ENCODE data around the gene ZNF600. TPM values are rescaled to one million over a fixed set of nuclear protein-coding genes. Genes with fewer than 3 reads are reported as not detected.
"Not testable (repeated sequence)": the region's sequence is repeated elsewhere in the genome, so short reads cannot be mapped to it uniquely, and the experiment has no call there.

ZNF600 gene
- total and polyA plus RNA-seq, 2 experiments from 2014 or later: 1.9 to 3.5 TPM

GRCh38 chr19:52749780-52750179, 36.8 kb downstream of the ZNF600 start:
- no peaks in the 10 kb centered on the region for H3F3A ChIP-seq (ENCODE audit: insufficient read depth)
- DNase-seq: no peak
- no peak overlapping the region for H3K27ac ChIP-seq
- H3K79me2 ChIP-seq (ENCODE audit: insufficient read depth): no peaks in the 10 kb centered on the region
- no peaks in the 10 kb centered on the region for H3K9me3 ChIP-seq (ENCODE audit: low read depth)
- H4K20me1 ChIP-seq (ENCODE audit: insufficient read depth): no peaks in the 10 kb centered on the region
- H2AFZ ChIP-seq: no peak overlapping the region
- H3K4me3 ChIP-seq: no peak overlapping the region
- H3K4me1 ChIP-seq (ENCODE audit: insufficient read depth): no peaks in the 10 kb centered on the region
- H3K27me3 ChIP-seq (replicated peaks; ENCODE audit: insufficient read depth): no peaks in the 10 kb centered on the region; the same call in 1 of the 2 replicates
- in situ Hi-C loops (cut with MboI): no loop called here
- TF ChIP-seq EZH2 (IDR thresholded peaks at IDR 0.05; ENCODE audit: insufficient read depth, poor library complexity, severe bottlenecking) (no peak), EZH2phosphoT487 (IDR thresholded peaks at IDR 0.05; ENCODE audit: insufficient read depth, low read depth) (no peak)
- no peaks in the 10 kb centered on the region for H3K9me2 ChIP-seq (ENCODE audit: insufficient read depth)
- no peaks in the 10 kb centered on the region for H3K36me3 ChIP-seq (ENCODE audit: low read depth)
- no peak overlapping the region for H3K4me2 ChIP-seq (ENCODE audit: unreplicated experiment)
- 59 to 64% methylated on average over 4 of the region's 4 CpGs for WGBS, 2 experiments (ENCODE audit: low coverage in 1 of 2, low lambda C conversion rate in 2 of 2, missing lambda C conversion rate in 2 of 2)
- no peak overlapping the region for H3K9ac ChIP-seq

GRCh38 chr19:52748336-52748950, 38.1 kb downstream of the ZNF600 start:
- peak overlapping the region; percentile 43 for H3K4me2 ChIP-seq (ENCODE audit: unreplicated experiment)
- WGBS, 2 experiments (ENCODE audit: low coverage in 1 of 2, low lambda C conversion rate in 2 of 2, missing lambda C conversion rate in 2 of 2): 10 to 13% methylated on average over 8 of the region's 8 CpGs
- H3K4me3 ChIP-seq: no peak overlapping the region
- no peaks in the 10 kb centered on the region; the same call in 1 of the 2 replicates for H3K27me3 ChIP-seq (replicated peaks; ENCODE audit: insufficient read depth)
- H3K9ac ChIP-seq: no peak overlapping the region
- no peaks in the 10 kb centered on the region for H3K36me3 ChIP-seq (ENCODE audit: low read depth)
- no peaks in the 10 kb centered on the region for H3K9me2 ChIP-seq (ENCODE audit: insufficient read depth)
- peak; percentile 69 for DNase-seq
- H3K27ac ChIP-seq: no peak overlapping the region
- TF ChIP-seq EZH2 (IDR thresholded peaks at IDR 0.05; ENCODE audit: insufficient read depth, poor library complexity, severe bottlenecking): no peak
- no peak for TF ChIP-seq EZH2phosphoT487 (IDR thresholded peaks at IDR 0.05; ENCODE audit: insufficient read depth, low read depth)
- in situ Hi-C loops (cut with MboI): no loop called here
- no peaks in the 10 kb centered on the region for H3K4me1 ChIP-seq (ENCODE audit: insufficient read depth)
- H4K20me1 ChIP-seq (ENCODE audit: insufficient read depth): no peaks in the 10 kb centered on the region
- H3K79me2 ChIP-seq (ENCODE audit: insufficient read depth): no peaks in the 10 kb centered on the region
- no peaks in the 10 kb centered on the region for H3K9me3 ChIP-seq (ENCODE audit: low read depth)
- peak overlapping the region; percentile 44; the same call in 1 of the 2 replicates for H2AFZ ChIP-seq
- H3F3A ChIP-seq (ENCODE audit: insufficient read depth): no peaks in the 10 kb centered on the region

GRCh38 chr19:52745919-52746318, 40.7 kb downstream of the ZNF600 start:
- H3K4me1 ChIP-seq (ENCODE audit: insufficient read depth); H3K4me3 ChIP-seq; H3K79me2 ChIP-seq (ENCODE audit: insufficient read depth); H2AFZ ChIP-seq; H3K9ac ChIP-seq; H3K36me3 ChIP-seq (ENCODE audit: low read depth); H3K4me2 ChIP-seq (ENCODE audit: unreplicated experiment); H3K27me3 ChIP-seq (replicated peaks; ENCODE audit: insufficient read depth); in situ Hi-C loops (cut with MboI); H3K9me3 ChIP-seq (ENCODE audit: low read depth); H4K20me1 ChIP-seq (ENCODE audit: insufficient read depth); H3K27ac ChIP-seq; H3K9me2 ChIP-seq (ENCODE audit: insufficient read depth); H3F3A ChIP-seq (ENCODE audit: insufficient read depth): not testable (repeated sequence)
- peak; percentile 28 for DNase-seq
- 46 to 48% methylated on average over 10 of the region's 10 CpGs for WGBS, 2 experiments (ENCODE audit: low coverage in 1 of 2, low lambda C conversion rate in 2 of 2, missing lambda C conversion rate in 2 of 2)

- Histone ChIP-seq H3K4me3 (no peak overlapping the region), H3K4me1 (ENCODE audit: insufficient read depth) (no peaks in the 10 kb centered on the region), H3K79me2 (ENCODE audit: insufficient read depth) (no peaks in the 10 kb centered on the region), H3K9me2 (ENCODE audit: insufficient read depth) (no peaks in the 10 kb centered on the region), H3K27me3 (replicated peaks; ENCODE audit: insufficient read depth) (no peaks in the 10 kb centered on the region), H4K20me1 (ENCODE audit: insufficient read depth) (no peaks in the 10 kb centered on the region), H2AFZ (no peak overlapping the region), H3K4me2 (ENCODE audit: unreplicated experiment) (no peak overlapping the region), H3F3A (ENCODE audit: insufficient read depth) (no peaks in the 10 kb centered on the region), H3K36me3 (ENCODE audit: low read depth) (no peaks in the 10 kb centered on the region), H3K9me3 (ENCODE audit: low read depth) (no peaks in the 10 kb centered on the region), H3K9ac (no peak overlapping the region), H3K27ac (no peak overlapping the region)
- TF ChIP-seq EZH2 (IDR thresholded peaks at IDR 0.05; ENCODE audit: insufficient read depth, poor library complexity, severe bottlenecking): no peak
- TF ChIP-seq EZH2phosphoT487 (IDR thresholded peaks at IDR 0.05; ENCODE audit: insufficient read depth, low read depth): no peak
- 61 to 64% methylated on average over 3 of the region's 3 CpGs for WGBS, 2 experiments (ENCODE audit: low coverage in 1 of 2, low lambda C conversion rate in 2 of 2, missing lambda C conversion rate in 2 of 2)
- in situ Hi-C loops (cut with MboI): no loop called here
- no peak for DNase-seq
Observed at GRCh38 chr19:52743091-52743490, 43.5 kb downstream of the ZNF600 start.

GRCh38 chr19:52742516-52742915, 44.1 kb downstream of the ZNF600 start:
- Histone ChIP-seq H3K9ac (no peak overlapping the region), H3K4me2 (ENCODE audit: unreplicated experiment) (no peak overlapping the region), H4K20me1 (ENCODE audit: insufficient read depth) (no peaks in the 10 kb centered on the region), H3K79me2 (ENCODE audit: insufficient read depth) (no peaks in the 10 kb centered on the region), H3K27me3 (replicated peaks; ENCODE audit: insufficient read depth) (no peaks in the 10 kb centered on the region), H3K36me3 (ENCODE audit: low read depth) (no peaks in the 10 kb centered on the region), H3K4me3 (no peak overlapping the region), H3K9me2 (ENCODE audit: insufficient read depth) (no peaks in the 10 kb centered on the region), H3F3A (ENCODE audit: insufficient read depth) (no peaks in the 10 kb centered on the region), H3K9me3 (ENCODE audit: low read depth) (no peaks in the 10 kb centered on the region), H2AFZ (no peak overlapping the region), H3K4me1 (ENCODE audit: insufficient read depth) (no peaks in the 10 kb centered on the region), H3K27ac (no peak overlapping the region)
- peak; percentile 5 for DNase-seq
- in situ Hi-C loops (cut with MboI): no loop called here
- no peak for TF ChIP-seq EZH2phosphoT487 (IDR thresholded peaks at IDR 0.05; ENCODE audit: insufficient read depth, low read depth)
- no peak for TF ChIP-seq EZH2 (IDR thresholded peaks at IDR 0.05; ENCODE audit: insufficient read depth, poor library complexity, severe bottlenecking)
- WGBS, 2 experiments (ENCODE audit: low coverage in 1 of 2, low lambda C conversion rate in 2 of 2, missing lambda C conversion rate in 2 of 2): 16 to 26% methylated on average over 3 of the region's 3 CpGs

All from GM23248 (cell line).